Ammon's horn (tissue), 1 donor: ENCODE data around the gene CD80.

ENCODE experiments used
- DNase-seq: peaks from one replicate; pipeline ENCODE4 v3.0.0-alpha.2; 2016; ENCODE audit warnings: low spot score

Gene CD80

DNA sequence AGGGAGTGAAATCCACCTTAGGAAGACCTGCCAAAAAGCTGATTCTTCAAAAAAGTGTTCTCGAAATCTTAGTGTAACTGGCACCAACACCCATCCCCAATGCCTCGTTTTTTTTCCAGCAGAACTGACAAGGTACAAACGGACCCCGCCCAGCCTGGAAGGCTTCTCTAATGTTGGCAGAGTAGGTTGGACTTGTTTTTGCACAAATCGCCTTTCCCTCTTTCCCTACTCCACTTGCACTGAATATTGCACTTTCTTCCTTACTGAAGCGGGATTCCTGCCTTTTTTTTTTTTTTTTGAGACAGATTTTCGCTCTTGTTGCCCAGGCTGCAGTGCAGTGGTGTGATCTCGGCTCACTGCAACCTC, 61.6 kb downstream of the CD80 start:
- DNase-seq, result peak; percentile 18

DNA sequence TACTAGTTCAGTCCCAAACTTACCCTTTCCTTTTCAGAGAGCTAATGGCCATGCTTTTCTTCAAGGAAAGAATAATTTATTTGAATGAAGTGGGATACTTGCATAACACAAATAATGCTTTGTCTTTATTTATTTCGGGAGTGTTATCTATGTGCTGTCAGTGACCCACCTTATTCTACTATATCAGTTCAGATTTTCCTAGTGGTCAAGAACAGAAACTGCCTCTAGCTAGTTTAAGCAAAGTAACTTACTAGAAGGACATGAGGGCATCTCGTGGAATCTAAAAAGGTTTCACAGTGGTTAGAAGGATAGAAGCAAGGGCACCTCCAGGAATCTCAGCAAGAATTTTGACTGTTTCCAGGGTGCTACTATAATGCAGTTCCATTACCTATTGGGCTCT, 64.8 kb downstream of the CD80 start:
- DNase-seq, result no peak

DNA sequence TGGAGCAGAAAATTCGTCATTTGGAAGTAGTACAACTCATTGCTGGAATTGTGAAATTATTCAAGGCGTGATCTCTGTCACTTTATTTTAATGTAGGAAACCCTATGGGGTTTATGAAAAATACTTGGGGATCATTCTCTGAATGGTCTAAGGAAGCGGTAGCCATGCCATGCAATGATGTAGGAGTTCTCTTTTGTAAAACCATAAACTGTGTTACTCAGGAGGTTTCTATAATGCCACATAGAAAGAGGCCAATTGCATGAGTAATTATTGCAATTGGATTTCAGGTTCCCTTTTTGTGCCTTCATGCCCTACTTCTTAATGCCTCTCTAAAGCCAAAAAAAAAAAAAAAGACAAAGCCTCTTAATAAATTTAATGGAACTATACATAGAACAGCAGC, 66.6 kb downstream of the CD80 start:
- DNase-seq, result no peak

DNA sequence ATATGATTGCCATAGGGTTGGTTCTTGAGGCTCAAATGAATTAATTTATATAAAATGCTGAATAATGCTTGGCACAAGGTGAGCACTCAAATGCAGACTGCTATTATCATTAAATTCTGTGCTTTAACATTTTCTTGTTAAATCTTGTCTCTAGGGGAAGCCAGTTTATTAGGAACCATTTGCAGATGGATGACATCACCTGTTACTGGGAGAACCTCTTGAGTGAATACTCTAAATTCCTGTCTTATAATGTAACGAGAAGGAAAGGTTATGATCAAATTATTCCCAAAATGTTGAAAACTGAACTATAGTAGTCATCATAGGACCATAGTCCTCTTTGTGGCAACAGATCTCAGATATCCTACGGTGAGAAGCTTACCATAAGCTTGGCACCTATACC, 67.3 kb downstream of the CD80 start:
- DNase-seq, result no peak

- DNase-seq, result no peak
Observed at GRCh38 chr3:119490153-119490552, 69.3 kb downstream of the CD80 start.

- DNase-seq, result no peak
Observed at GRCh38 chr3:119485563-119485962, 73.9 kb downstream of the CD80 start.

GRCh38 chr3:119483101-119483500, 76.3 kb downstream of the CD80 start:
- DNase-seq, result no peak

DNA sequence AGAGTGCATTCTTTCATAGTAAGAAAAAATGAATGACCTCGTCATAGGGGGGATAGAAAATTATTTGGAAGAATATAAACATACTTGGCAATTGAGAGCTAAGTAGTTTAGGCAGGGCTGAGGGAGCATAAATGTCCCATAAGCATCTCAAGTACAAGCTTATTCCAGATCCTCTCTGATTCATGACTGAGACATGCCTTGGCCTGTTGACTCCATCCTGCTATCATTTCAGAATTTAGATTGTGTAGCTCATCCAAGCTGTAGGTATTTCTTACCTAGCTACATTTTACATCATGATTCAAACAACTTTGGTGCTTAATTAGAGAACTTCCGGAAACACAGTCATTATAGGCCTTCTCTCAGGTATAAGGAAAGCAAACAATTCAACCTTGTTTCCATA, 78.3 kb downstream of the CD80 start:
- DNase-seq, result no peak
